Psoas muscle (tissue), 8 donors: Measurements from ENCODE around the gene MYO5B. TPM values are rescaled to one million over a fixed set of nuclear protein-coding genes. Genes with fewer than 3 reads are reported as not detected.
A peak's percentile ranks its signal among the peaks of the same experiment; 100 is the strongest.

Source experiments
- ATAC-seq, 4 donors: fragments of 200-7000 bp; cut with Tn5 transposase; one replicate each; pipeline ENCODE4 v1.9.1; 2020; ENCODE audit warnings: moderate library complexity in 3 of 4, mild to moderate bottlenecking in 2 of 4
- DNase-seq, 2 donors: peaks; one replicate each; pipeline ENCODE4 v3.0.0-alpha.2; 2020
- H3K27ac ChIP-seq: fragments of 200-600 bp; one replicate; pipeline ENCODE4 v1.8.0; 2022
- H3K27me3 ChIP-seq, 3 donors: fragments of 200-600 bp in 1 of 3; one replicate each; pipeline versions ENCODE4 v1.6.1 to v1.8.0; 2013 to 2022; ENCODE audit warnings: low read length in 2 of 3, mild to moderate bottlenecking in 2 of 3, moderate library complexity in 1 of 3; ENCODE audit not compliant: insufficient read depth in 3 of 3
- H3K36me3 ChIP-seq, 2 donors: fragments of 200-600 bp in 1 of 2; one replicate each; pipeline versions ENCODE4 v1.6.1 to v1.8.0; 2013 to 2022; ENCODE audit warnings: low read depth in 1 of 2, mild to moderate bottlenecking in 1 of 2, moderate library complexity in 1 of 2; ENCODE audit not compliant: insufficient read depth in 1 of 2
- H3K4me1 ChIP-seq: fragments of 200-600 bp; one replicate; pipeline ENCODE4 v1.8.0; 2022
- H3K4me3 ChIP-seq: fragments of 200-600 bp; one replicate; pipeline ENCODE4 v1.8.0; 2022; ENCODE audit warnings: mild to moderate bottlenecking
- H3K9me3 ChIP-seq: fragments of 200-600 bp; one replicate; pipeline ENCODE4 v1.8.0; 2022
- CTCF ChIP-seq: fragments of 200-600 bp; IDR thresholded peaks from one replicate; pipeline ENCODE4 v1.8.0; 2022; ENCODE audit warnings: antibody characterized with exemption
- WGBS, 3 donors: extraction: QIAGEN DNeasy Blood & Tissue Kit; methylation state at CpG; one replicate each; pipeline versions ENCODE4 v1.1.6 to v1.1.7; 2013; 5-methylcytosine and 5-hydroxymethylcytosine counted together
- intact Hi-C, 2 donors: fragments of 100-400 bp; cut with DNase I; formaldehyde crosslinking; loops; one replicate each; pipeline versions ENCODE4 v1.11.0 to v1.14.2; 2022
- polyA plus RNA-seq, 3 donors: library from polyadenylated mRNA; stranded (reverse); fragments of 200-250 nt; gene quantifications; one replicate each; pipeline ENCODE4 v1.2.3, GENCODE V29; 2013
- total RNA-seq, 4 donors: library from RNA; stranded (reverse); fragmentation: NEBNext Ultra II Directional in 2 of 4; extraction: Animal tissue kit (Norgen Biotek cat#: 25700) in 2 of 4; gene quantifications; one replicate each; pipeline versions ENCODE4 v1.2.1 to v1.2.4, GENCODE V29; 2021 to 2023
- donor health status: healthy with polysubstance abuse.
- donor health status: DM: no; HTN: no; CAD: no; lungs with moderate emphysema.
- donor health status: Bipolar disorder and iron deficiency.
- donor health status: healthy.
- donor health status: DM: yes; HTN: yes; CAD: no.
- donor health status: DM: no; HTN: no; CAD: no.
- donor health status: DM: no; HTN: no; CAD: no.
- donor health status: DM: yes; HTN: yes; CAD: no.

MYO5B gene
- total and polyA plus RNA-seq, 7 donors: 0.10 to 1.2 (median 0.44) TPM

- 79 to 91% (median 81%) methylated on average over 6 of the region's 6 CpGs for WGBS, 3 donors
- no peak for TF ChIP-seq CTCF
- Histone ChIP-seq H3K4me1 (no peaks in the 10 kb centered on the region), H3K27me3 (no peaks in the 10 kb centered on the region), H3K27ac (no peak overlapping the region), H3K9me3 (no peaks in the 10 kb centered on the region), H3K36me3 (no peaks in the 10 kb centered on the region), H3K4me3 (no peak overlapping the region)
- ATAC-seq (no peak), DNase-seq (no peak)
- intact Hi-C loops: no loop called here
Observed at GRCh38 chr18:49901862-49902340, 293.0 kb downstream of the MYO5B start.

- Histone ChIP-seq H3K4me1 (no peaks in the 10 kb centered on the region), H3K36me3 (no peaks in the 10 kb centered on the region), H3K9me3 (no peaks in the 10 kb centered on the region), H3K4me3 (no peak overlapping the region), H3K27ac (no peak overlapping the region), H3K27me3 (no peaks in the 10 kb centered on the region)
- 52 to 57% (median 53%) methylated on average over 5 of the region's 5 CpGs for WGBS, 3 donors
- intact Hi-C loops: no loop called here
- no peak for DNase-seq
- no peak for ATAC-seq
- no peak for TF ChIP-seq CTCF
Observed at GRCh38 chr18:49899657-49900330, 295.2 kb downstream of the MYO5B start.

GRCh38 chr18:49898421-49898820, 296.5 kb downstream of the MYO5B start:
- ATAC-seq: no peak
- no peaks in the 10 kb centered on the region for H3K9me3 ChIP-seq
- peak in 1 of 2 donors; percentile 24 for DNase-seq

GRCh38 chr18:49894517-49895226, 300.3 kb downstream of the MYO5B start:
- DNase-seq: no peak
- intact Hi-C loops: no loop called here
- no peak for TF ChIP-seq CTCF

More at GRCh38 chr18:49898421-49898820, 296.5 kb downstream of the MYO5B start:
- Histone ChIP-seq H3K27me3 (peaks cover 0 to 5% (median 0%) of the 10 kb centered on the region in 3 donors), H3K4me3 (no peak overlapping the region), H3K4me1 (no peaks in the 10 kb centered on the region), H3K27ac (no peak overlapping the region), H3K36me3 (no peaks in the 10 kb centered on the region)
- TF ChIP-seq CTCF: no peak
- 25 to 36% (median 28%) methylated on average over 7 of the region's 7 CpGs for WGBS, 3 donors
- intact Hi-C loops: no loop called here

More at GRCh38 chr18:49894517-49895226, 300.3 kb downstream of the MYO5B start:
- Histone ChIP-seq H3K4me1 (no peaks in the 10 kb centered on the region), H3K36me3 (no peaks in the 10 kb centered on the region), H3K27ac (no peak overlapping the region), H3K27me3 (peaks cover 0 to 5% (median 0%) of the 10 kb centered on the region in 3 donors), H3K9me3 (no peaks in the 10 kb centered on the region), H3K4me3 (no peak overlapping the region)
- WGBS, 3 donors: 85 to 89% (median 88%) methylated on average over 11 of the region's 11 CpGs
- no peak for ATAC-seq
